HepG2 (cell line): Measurements from ENCODE around the gene CAMTA1. TPM values are rescaled to one million over a fixed set of nuclear protein-coding genes. Genes with fewer than 3 reads are reported as not detected.

Experiments
- ATAC-seq: fragments of 200-7000 bp; cut with Tn5 transposase; 3 replicates; pipeline ENCODE4 v1.9.1; 2020; ENCODE audit warnings: mild to moderate bottlenecking, moderate library complexity
- BruUV-seq: library from RNA; stranded (reverse); fragments of 400-500 nt; replicated peaks from 2 replicates; lab custom pipeline; 2021; lab: Mats Ljungman, UMichigan
- CTCF ChIA-PET: fragments of 300-600 bp; formaldehyde crosslinking; extraction: SDS; loops from one replicate; lab custom pipeline; 2021; ENCODE audit warnings: low total read pairs, inconsistent platforms, low intra/inter-chr PET ratio; lab: Yijun Ruan, JAX
- POLR2A ChIA-PET: fragments of 350-600 bp; sonication (Branson Sonifier 250); formaldehyde crosslinking; loops from one replicate; lab custom pipeline; 2020; ENCODE audit warnings: antibody characterized with exemption, inconsistent platforms; lab: Yijun Ruan, JAX
- DNase-seq: peaks from one replicate; pipeline ENCODE4 v3.0.0-alpha.2; 2015; ENCODE audit warnings: low spot score
- FAIRE-seq: peaks from 3 replicates; lab custom pipeline; 2011; peaks lifted over from hg19 to GRCh38; lab: Jason Lieb, UNC
- H2AFZ ChIP-seq: one replicate; pipeline ENCODE4 v1.6.1; 2011; ENCODE audit warnings: low read length, inconsistent platforms
- H3K27ac ChIP-seq: fragments of 300-600 bp; 3 replicates; pipeline ENCODE4 v1.8.0; 2011; ENCODE audit warnings: mixed run types, mild to moderate bottlenecking, mixed read lengths, low read length, inconsistent platforms; ENCODE audit not compliant: insufficient read depth; ENCODE audit errors: extremely low read length
- H3K27me3 ChIP-seq, 2 experiments: fragments of 200-600 bp in 1 of 2; 2 replicates in 1 of 2; 3 replicates in 1 of 2; pipeline versions ENCODE4 v1.6.0 to v1.8.0; 2011; ENCODE audit warnings: low read length in 2 of 2, mild to moderate bottlenecking in 2 of 2, moderate library complexity in 2 of 2, inconsistent platforms in 1 of 2; ENCODE audit not compliant: insufficient read depth in 2 of 2, control insufficient read depth in 1 of 2
- H3K36me3 ChIP-seq, 2 experiments: fragments of 200-600 bp in 1 of 2; replicated peaks in 1 of 2; 2 replicates in 1 of 2; 3 replicates in 1 of 2; pipeline versions ENCODE4 v1.5.1 to v1.8.0; 2011; ENCODE audit warnings: low read length in 2 of 2, inconsistent platforms in 1 of 2; ENCODE audit not compliant: insufficient read depth in 2 of 2, control insufficient read depth in 1 of 2
- H3K4me1 ChIP-seq: 2 replicates; pipeline ENCODE4 v1.5.1; 2012; ENCODE audit warnings: low read length, inconsistent platforms; ENCODE audit not compliant: insufficient read depth
- H3K4me2 ChIP-seq: 2 replicates; pipeline ENCODE4 v1.6.0; 2011; ENCODE audit warnings: low read depth, low read length, inconsistent platforms
- H3K4me3 ChIP-seq, 3 experiments: fragments of 200-600 bp in 1 of 3; sonication (generic), shearing (Covaris generic) in 1 of 3; replicated peaks in 1 of 3; 2 replicates each; pipeline ENCODE4 v1.5.1; 2011 to 2016; ENCODE audit warnings: low read length in 3 of 3, inconsistent platforms in 2 of 3, low read depth in 2 of 3, mild to moderate bottlenecking in 2 of 3, control low read depth in 1 of 3, mixed read lengths in 1 of 3; ENCODE audit not compliant: insufficient read depth in 1 of 3
- H3K79me2 ChIP-seq: one replicate; pipeline ENCODE4 v1.6.1; 2011; ENCODE audit warnings: low read length, inconsistent platforms; ENCODE audit not compliant: insufficient read depth
- H3K9ac ChIP-seq: 2 replicates; pipeline ENCODE4 v1.6.0; 2011; ENCODE audit warnings: mild to moderate bottlenecking, low read depth, low read length, inconsistent platforms; ENCODE audit not compliant: insufficient read depth
- H3K9me3 ChIP-seq: 2 replicates; pipeline ENCODE4 v1.5.1; 2012; ENCODE audit warnings: mild to moderate bottlenecking, low read length
- H4K20me1 ChIP-seq: 2 replicates; pipeline ENCODE4 v1.6.0; 2011; ENCODE audit warnings: inconsistent platforms, mild to moderate bottlenecking, low read length, moderate library complexity; ENCODE audit not compliant: insufficient read depth
- ARNTL ChIP-seq: sonication (generic); formaldehyde crosslinking; IDR thresholded peaks from 2 replicates; pipeline ENCODE4 v1.4.0; 2020; ENCODE audit warnings: mild to moderate bottlenecking, missing genetic modification reagents
- HES4 ChIP-seq: sonication (generic); formaldehyde crosslinking; IDR thresholded peaks from 2 replicates; pipeline ENCODE4 v1.9.0; 2021; ENCODE audit warnings: mild to moderate bottlenecking, missing genetic modification reagents, borderline replicate concordance
- HNF1B ChIP-seq: sonication (generic); formaldehyde crosslinking; IDR thresholded peaks from 2 replicates; pipeline ENCODE4 v1.5.1; 2020; ENCODE audit warnings: mild to moderate bottlenecking, moderate library complexity, missing genetic modification reagents
- KDM5A ChIP-seq: fragments of 200-600 bp; sonication (generic); IDR thresholded peaks from 2 replicates; pipeline ENCODE4 v1.7.0; 2018; ENCODE audit warnings: antibody characterized with exemption, mild to moderate bottlenecking, low read length, borderline replicate concordance
- ZFP82 ChIP-seq: sonication (generic); formaldehyde crosslinking; IDR thresholded peaks from 2 replicates; pipeline ENCODE4 v1.5.1; 2020; ENCODE audit warnings: mild to moderate bottlenecking, missing genetic modification reagents, borderline replicate concordance
- ZNF562 ChIP-seq: sonication (generic); formaldehyde crosslinking; IDR thresholded peaks from 2 replicates; pipeline ENCODE4 v1.8.0; 2022; ENCODE audit warnings: missing genetic modification reagents, borderline replicate concordance
- ZSCAN5A ChIP-seq: sonication (generic); formaldehyde crosslinking; IDR thresholded peaks from 2 replicates; pipeline ENCODE4 v1.8.0; 2022; ENCODE audit warnings: mild to moderate bottlenecking, missing genetic modification reagents, borderline replicate concordance
- WGBS: methylation state at CpG from one replicate; pipeline ENCODE4 v1.1.6; 2017; ENCODE audit warnings: low lambda C conversion rate; 5-methylcytosine and 5-hydroxymethylcytosine counted together
- in situ Hi-C: cut with HindIII; loops from 2 replicates; pipeline ENCODE4 v1.10.0; 2017; ENCODE audit warnings: low pct_unique_long_range_greater_than_20kb; ENCODE audit not compliant: extremely low pct_ligation_motif_present
- intact Hi-C: fragments of 100-400 bp; cut with micrococcal nuclease; formaldehyde crosslinking; loops from one replicate; pipeline ENCODE4 v1.10.0; 2022; ENCODE audit not compliant: unreplicated experiment
- polyA plus RNA-seq, 8 experiments: library from polyadenylated mRNA; depleted of rRNA in 3 of 8; stranded (reverse) in 7 of 8; unstranded in 1 of 8; fragments of >200 nt; fragmentation: Illumina TruSeq in 4 of 8; extraction: Trizol in 4 of 8; gene quantifications; 2 replicates each; pipeline versions ENCODE4 v1.2.1 to v1.2.3, GENCODE V29; 2011 to 2016; ENCODE audit warnings: low read depth in 4 of 8, missing spikeins in 1 of 8, mixed read lengths in 1 of 8; ENCODE audit not compliant: insufficient read depth in 1 of 8
- total RNA-seq, 5 experiments: library from RNA; depleted of rRNA; stranded (reverse); fragments of >200 nt; fragmentation: Illumina TruSeq; extraction: Trizol; gene quantifications; 2 replicates each; pipeline ENCODE4 v1.2.3, GENCODE V29; 2016; ENCODE audit warnings: low read depth in 1 of 5

CAMTA1 gene
- total and polyA plus RNA-seq, 2 of the 13 experiments (the other 11 are each of a cell fraction or from before 2014, with no cell fraction given), result 25.0 to 36.4 TPM

- BruUV-seq, result no TSS peak
- no peaks in the 10 kb centered on the region for H3K9me3 ChIP-seq
- WGBS, result 25% methylated on average over 5 of the region's 6 CpGs
- H3K4me1 ChIP-seq, result no peaks in the 10 kb centered on the region
- H3K79me2 ChIP-seq, result no peaks in the 10 kb centered on the region
- POLR2A ChIA-PET, result no interaction called here
- no peaks in the 10 kb centered on the region for H3K36me3 ChIP-seq
- TF ChIP-seq HNF1B (CRISPR knock-in tag), result no peak
- TF ChIP-seq ZSCAN5A (CRISPR knock-in tag), result no peak
- TF ChIP-seq, all 625 proteins: peak for 0
- Histone ChIP-seq H3K27me3 (peaks cover 2 to 13% of the 10 kb centered on the region in 2 experiments; a peak in 3 of 5 replicates), H3K4me2 (no peak overlapping the region), H2AFZ (no peak overlapping the region), H3K9ac (no peak overlapping the region), H3K4me3 (no peak overlapping the region), H4K20me1 (no peaks in the 10 kb centered on the region), H3K27ac (no peak overlapping the region)
- in situ Hi-C loops (no loop called here), intact Hi-C loops (no loop called here)
- FAIRE-seq, result no peak
- no peak for DNase-seq
- no peak for ATAC-seq
- CTCF ChIA-PET, result no interaction called here
These were observed 700.6 kb downstream of the CAMTA1 start for GRCh38 chr1:7485826-7486225.

GRCh38 chr1:7487766-7488474, 702.7 kb downstream of the CAMTA1 start:
- intact Hi-C loops, result no loop called here
- ATAC-seq (no peak), FAIRE-seq (no peak), DNase-seq (no peak)
- Histone ChIP-seq H3K36me3 (no peaks in the 10 kb centered on the region), H3K9ac (no peak overlapping the region), H3K4me1 (no peaks in the 10 kb centered on the region), H3K27ac (no peak overlapping the region), H3K4me2 (no peak overlapping the region), H3K9me3 (no peaks in the 10 kb centered on the region), H3K4me3 (no peak overlapping the region), H4K20me1 (no peaks in the 10 kb centered on the region), H3K27me3 (peaks cover 0 to 19% of the 10 kb centered on the region in 2 experiments; a peak in 3 of 5 replicates), H2AFZ (no peak overlapping the region), H3K79me2 (no peaks in the 10 kb centered on the region)
- ChIA-PET POLR2A (no interaction called here), CTCF (no interaction called here)
- in situ Hi-C loops, result no loop called here
- BruUV-seq, result no TSS peak
- 19% methylated on average over 6 of the region's 8 CpGs for WGBS
- TF ChIP-seq ARNTL (CRISPR knock-in tag) (no peak), ZFP82 (CRISPR knock-in tag) (no peak), KDM5A (no peak), HES4 (CRISPR knock-in tag) (no peak), ZNF562 (CRISPR knock-in tag) (no peak)
